ENCODE results near the gene DNAH8.
A peak's percentile ranks its signal among the peaks of the same experiment; 100 is the strongest.

DNAH8 gene

DNA sequence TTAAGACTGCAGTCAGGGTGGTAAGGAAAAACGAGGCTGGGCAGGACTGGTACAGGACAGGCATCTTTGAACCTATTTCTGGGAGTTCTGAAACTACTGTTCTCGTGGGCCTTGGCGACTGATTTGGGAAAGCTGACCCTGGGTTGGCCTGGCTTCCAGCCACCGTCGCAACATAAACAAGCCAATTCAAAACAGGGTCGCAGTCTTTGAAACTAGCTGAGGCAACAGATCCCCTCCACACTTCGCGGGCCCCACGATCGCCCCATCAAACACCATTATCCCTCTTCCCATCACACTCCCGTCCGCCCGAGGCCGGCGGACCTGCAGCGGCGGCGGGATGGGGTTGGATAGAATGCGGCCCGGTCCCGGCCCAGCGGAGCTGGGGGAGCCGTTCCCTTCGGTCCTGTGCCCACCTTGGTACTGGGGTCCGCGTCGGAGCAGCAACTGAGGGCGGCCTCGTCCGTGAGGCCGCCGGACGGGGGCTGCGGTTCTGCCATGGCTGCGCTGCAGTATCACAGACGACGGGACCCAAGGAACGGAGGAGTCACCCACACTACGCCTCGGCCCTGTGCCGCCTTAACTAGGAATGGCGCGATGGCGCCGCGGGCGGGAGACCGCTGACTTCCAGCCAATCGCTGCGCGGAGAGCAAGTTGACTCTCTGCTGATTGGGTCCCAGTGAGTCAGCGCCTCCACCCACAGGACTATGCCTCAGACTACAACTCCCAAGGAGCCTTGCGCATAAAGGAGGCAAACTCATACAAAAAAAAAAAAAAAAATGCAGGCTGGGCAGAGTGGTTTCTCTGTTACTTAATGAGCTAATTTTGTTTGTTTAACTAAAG is 12.3 kb upstream of the DNAH8 start, which contains the start of gene GLO1:
Gene GLO1 (minus strand): TSS at position 588 of the 840 bp plus-strand sequence. CDS start 91 bp downstream, at position 497.
- peak; percentile 83 for DNase-seq

DNA sequence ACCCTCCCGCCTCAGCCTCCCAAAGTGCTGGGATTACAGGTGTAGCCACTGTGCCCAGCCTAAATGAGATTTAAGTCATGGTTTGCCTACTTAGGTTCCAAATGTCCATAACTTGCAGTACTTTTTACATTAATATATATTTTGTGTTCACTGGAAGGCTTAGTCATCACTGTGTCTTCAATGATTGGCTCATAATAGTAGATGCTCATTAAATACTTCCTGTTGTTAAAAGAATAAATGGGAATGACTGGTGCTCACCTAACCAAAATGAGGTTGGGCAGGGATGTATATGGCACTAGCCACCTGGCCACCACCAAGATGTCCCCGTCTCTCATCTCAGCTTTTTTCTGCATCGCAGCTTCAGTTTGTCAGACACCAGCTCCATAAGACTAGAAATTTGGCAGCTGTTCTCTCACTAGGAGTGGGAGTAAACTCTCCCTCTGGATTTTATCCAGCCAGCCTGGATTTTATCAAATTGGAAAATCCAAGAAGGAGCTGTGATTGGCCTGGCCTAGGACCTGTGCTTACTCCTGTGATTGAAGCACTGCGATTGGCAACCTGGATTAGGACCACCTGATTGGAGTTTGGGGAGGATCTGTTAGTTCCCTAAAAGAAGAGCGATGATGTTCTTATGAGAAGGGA is 11.0 kb upstream of the DNAH8 start:
- no peak for DNase-seq

DNA sequence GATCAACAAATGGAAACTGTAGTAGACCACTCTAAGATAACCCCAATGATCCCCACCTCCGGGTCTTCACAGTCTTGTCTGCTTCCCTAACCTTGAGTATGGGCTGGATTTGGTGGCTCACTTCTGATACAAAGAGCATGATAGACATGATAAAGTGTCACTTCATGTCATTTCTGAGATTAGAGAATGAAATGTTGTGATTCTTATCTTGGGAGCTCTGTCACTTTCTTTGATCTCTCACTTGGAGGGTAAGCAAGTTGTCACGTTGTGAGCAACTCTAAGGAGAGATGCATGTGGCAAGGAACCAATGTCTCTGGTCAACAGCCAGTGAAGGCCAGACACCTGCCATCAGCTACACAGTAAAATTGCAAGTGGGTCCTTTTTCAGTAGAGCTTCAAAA is 9.2 kb upstream of the DNAH8 start:
- no peak for DNase-seq

DNA sequence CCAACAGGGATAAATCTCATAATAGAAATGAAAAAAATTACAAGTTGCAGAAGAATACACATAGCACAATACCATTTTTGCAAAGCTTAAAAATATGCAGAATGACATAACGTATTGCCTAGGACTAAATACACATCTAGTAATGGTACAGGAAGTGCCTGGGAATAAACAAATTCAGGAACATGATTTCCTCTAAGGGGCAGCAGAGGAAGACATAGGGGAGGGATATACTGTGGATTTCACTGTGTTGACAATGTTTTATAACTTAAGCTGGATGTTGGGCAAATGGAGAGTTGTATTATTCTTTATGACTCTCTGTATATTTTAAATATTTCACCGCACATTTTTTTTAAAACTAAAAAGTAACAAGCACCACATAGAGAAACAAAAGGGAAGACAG is 6.6 kb upstream of the DNAH8 start:
- DNase-seq: no peak

DNA sequence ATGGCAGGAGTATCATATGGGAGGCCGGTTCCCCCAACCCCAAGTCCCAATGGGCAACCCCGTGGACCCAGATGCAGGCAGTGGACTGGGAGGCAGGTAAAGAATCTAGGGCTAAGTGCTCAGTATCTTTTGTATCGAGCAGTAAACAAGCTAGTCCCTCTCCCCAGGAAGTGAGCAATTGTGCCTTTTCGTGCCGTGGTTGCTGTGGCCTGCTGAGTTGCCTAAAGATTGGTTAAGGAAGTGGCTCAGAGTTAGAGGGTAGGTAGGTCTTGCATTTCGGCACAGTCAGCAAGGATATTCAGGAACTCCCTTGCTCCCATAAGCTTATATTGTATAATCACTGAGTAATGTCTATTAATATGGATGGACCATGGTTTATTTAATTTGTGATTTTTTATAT is 1.3 kb upstream of the DNAH8 start:
- no peak for DNase-seq

DNA sequence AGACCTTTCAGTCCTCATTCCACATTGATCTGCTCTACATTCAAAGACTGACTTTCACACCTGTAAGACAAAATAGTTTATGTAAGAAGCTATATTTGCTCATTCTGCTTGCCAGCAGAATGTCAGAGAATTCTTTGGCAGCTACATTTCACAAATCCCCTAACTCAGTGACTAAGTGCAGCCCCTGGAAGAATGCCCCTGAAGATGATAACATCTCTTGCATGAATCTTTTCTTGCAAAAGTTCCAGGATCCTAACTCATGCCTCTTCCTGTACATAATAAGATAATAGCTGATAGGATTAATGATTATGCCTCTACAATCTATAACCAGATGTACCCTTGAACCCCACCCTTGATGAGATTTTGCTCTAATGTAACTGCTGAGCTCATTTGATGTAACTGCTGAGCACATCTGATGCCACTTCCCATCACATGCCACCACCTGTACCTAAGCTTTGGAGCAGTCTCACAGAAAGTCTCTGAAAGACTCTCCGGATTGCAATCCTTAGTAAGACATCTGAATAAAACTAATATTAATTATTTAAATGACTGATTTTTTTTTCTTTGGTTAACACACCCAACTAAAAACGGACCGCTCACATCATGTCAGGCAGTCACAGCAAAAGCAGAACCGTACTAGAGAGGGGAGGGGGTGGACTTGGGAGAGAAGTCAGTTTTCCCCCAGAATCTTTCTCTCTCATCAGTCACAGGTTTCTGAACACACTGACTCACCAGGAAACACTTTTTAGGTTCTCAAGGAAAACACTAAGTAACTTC is 684 bp upstream of the DNAH8 start:
- DNase-seq: no peak

DNA sequence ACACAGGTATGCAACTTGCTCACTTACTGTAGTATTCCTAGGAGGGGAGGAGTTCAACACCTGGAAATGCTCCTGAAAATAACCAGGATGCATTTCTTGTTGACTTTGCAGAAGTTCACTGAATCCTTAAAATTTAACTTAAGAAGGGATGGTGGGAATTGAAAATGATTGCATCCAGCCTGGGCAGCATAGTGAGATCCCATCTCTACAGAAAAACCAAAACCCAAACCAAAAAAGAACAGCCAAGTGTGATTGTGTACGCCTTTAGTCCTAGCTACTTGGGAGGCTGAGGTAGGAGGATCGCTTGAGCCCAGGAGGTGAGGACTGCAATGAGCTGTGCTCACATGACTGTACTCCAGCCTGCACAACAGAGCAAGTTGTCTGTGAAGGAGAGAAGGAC is 1.7 kb downstream of the DNAH8 start:
- no peak for DNase-seq

DNA sequence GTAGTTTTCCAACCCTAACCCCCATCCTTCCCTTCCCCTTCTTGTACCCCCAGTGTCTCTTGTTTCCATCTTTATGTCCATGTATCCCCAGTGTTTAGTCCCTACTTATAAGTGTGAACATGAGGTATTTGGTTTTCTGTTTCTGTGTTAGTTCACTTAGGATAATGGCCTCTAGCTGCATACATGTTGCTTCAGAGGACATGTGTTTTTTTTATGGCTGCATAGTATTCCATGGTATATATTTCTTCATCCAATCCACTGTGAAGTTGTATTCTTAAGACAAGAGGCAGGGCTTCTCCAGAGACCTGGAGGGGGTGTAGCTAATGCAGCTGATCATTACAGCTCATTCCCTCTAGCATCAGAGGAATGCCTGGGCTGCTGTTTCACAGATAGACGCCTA is 4.2 kb downstream of the DNAH8 start:
- DNase-seq: no peak

DNA sequence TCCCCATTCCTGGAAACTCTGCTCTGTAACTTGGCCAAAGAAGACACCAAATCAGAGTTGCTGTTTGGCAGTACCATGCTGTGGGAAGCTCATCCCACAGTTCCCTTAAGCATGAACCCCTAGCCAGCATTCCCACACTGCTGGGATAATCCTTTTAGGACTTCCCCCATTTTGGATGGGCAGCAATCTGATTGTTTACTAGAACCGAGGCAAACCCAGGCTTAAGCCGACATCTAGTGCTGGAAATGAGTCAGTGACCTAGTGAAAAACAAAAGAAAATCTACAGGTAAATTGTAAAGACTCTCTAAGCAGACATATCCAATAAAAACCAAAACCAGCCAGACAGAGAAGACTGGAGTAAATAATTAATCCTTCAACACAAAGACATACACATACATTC is 5.2 kb downstream of the DNAH8 start:
- no peak for DNase-seq

DNA sequence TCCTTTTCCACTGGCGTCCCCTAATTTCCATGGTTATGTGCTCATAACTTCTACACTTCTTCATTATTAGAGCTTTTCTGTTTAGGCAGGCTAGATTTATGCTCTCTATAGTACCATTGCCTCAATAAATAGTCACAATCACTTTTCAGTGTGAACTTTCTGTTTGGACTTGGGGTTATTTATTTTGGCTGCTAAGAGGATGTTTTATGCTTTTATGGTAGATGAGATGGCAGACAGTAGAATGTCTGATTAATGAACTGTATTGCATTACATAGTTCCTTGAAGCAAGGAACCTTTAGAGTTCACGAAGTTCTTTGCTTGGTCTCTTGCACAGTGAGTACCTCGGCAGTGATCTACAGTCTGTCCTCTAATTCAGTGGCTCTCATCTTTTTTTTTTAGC is 6.9 kb downstream of the DNAH8 start:
- DNase-seq: no peak

DNA sequence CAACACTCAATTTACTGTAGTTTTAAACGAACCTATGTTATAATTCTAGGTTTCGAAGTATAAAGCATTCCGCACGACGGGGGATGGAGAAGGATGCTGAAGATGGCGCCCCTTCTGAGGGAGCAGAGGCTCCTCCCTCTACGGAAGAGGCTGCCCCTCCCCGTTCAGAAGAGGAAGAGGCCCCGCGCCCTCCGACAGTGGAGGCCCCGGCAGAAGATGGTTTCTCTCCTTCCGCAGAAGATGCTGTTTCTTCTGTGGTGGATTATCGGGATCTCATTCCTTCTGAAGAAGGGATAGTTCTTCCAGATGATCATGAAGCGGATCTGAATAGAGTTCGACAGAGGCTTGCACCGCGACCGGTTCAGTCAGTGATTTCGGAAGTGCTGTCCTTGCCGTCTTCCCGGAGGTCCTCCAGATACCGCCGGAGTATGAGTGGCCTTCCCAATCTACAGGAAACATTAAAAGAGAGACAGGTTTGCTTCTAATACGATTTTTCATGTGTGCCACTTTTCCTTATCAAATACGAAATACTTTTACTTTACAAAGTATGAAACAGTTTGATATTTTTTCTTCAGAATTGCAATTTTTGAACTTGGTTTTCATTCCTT is 7.7 kb downstream of the DNAH8 start:
- no peak for DNase-seq

DNA sequence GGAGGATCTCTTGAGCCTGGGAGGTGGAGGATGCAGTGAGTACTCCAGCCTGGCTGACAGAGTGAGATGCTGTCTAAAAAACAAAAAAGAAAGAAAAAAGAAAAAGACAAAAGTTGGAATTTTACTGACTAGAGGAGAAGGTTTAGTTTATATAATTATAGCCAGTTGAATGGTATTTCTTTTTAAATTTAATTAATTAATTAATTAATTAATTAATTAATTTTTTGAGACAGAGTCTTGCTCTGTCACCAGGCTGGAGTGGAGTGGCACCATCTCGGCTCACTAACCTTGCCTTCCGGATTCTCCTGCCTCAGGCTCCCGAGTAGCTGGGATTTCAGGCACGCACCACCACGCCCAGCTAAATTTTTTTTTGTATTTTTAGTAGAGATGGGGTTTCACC is 8.7 kb downstream of the DNAH8 start:
- DNase-seq: no peak

DNA sequence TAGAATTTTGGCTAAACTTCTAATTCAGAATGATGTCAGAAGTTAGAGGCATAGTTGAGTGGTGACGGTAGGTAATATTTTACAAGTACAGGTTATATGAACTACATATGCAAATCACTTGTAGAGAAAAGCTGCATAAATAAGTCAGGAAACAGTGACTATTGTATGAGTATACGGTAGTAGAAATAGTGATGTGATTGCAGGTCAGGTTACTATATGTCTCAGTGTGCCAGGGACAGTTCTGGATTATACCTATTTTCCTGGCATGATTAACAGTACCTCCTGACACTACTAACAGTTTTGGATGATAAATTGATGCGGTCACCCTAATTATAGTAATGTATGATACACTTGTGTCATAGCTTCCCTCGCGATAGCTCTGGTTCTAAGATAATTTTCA is 9.2 kb downstream of the DNAH8 start:
- DNase-seq: no peak

DNA sequence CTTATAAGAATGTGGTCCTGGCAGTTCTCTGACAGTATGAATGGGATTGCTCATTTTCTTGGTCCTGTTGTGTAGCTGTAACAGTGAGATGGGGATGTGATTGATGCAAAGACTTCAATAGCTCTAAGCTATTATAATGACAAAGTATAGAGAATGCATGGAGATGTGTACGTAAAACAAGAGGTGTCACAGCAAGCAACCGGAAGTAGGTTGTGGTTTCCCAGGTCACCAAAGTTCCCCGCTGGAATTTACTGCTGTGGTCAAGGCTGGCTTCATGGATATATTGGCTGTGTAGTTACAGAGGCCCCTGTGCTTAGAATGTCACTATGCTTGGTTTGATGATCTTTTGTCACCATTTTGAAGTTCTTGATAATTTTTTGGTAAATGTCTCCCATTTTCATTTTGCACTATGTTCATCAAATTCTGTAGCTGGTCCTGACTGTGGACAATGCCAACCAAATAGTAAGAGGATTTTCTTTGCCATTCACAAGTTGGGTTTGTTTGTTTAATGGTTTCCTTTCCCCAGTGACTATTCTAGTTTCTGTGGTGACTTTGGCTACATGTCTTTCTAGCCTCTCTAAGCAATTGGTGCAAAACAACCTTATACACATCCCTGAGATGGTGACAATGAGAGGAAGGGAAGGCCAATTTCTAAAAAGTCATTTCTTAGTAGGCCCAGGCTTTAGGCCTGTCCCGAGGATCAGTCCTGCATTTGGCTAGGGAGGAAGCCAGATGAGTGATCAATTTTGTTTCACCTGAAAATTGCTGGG is 10.5 kb downstream of the DNAH8 start:
- no peak for DNase-seq

DNA sequence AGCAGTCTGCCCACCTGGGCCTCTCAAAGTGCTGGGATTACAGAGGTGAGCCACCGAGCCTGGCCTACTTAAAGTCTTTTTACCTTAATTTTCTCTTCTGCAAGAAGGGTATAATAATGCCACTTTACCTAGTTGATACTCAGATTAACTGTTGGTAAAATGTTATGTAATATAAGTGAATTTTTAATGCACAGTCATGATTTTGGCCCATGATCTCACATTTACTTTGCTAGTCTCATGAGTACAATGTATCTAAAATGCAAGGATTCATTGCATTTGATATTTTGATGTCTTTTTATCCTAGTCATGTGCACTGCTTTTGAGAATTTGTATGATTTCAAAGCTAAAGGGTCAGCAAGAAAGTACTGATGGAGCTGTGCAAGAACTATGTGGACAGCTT is 13.1 kb downstream of the DNAH8 start:
- DNase-seq: no peak

DNA sequence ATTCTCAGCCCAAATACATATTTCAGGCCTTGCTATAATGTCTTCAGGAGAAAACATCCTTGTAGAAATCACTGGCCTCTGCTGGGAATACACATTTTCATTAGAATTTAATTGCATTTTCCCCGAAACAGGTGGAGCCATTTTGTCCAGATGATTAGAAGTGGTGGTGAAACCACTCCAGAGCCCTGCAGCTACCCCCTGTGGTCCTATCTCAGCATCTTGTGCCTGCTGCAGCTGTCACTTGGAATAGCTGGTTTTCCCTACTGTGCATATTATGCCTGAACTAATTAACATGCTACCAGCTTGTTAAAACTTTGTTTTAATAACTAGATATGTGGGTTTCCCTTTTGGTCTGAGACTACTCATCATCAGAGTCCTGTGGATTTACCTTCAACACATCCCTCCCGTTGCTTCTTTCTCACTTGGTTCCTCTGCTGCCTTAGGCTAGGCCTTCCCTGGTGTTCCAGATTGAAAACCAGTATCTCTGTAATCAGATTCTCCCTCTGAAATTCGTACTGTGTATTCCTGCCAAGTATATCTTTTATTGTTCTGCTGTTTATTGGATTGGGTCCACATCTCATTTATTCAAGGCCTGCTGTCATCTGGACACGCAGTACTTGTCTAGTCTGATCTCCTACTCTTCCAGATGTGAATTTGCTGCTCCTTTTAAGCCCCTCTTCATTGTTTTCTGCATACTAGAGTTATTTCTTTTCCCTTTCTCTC is 15.2 kb downstream of the DNAH8 start:
- DNase-seq: no peak

DNA sequence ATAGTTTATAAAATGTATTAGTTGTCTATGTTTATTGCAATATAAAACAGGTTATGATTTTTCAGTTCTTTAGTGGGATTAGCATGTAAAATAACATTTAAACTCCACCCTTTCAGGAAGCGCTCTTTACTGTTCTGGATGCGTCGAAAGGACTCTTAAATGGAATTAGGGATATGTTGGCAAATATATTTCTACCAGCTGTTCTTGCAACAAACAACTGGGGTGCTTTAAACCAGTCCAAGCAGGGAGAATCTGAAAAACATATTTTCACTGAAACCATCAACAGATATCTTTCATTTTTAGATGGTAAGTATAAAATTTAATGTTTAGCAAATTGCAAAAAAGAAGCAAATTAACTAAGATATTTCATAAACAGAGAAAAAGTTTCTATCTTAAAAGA is 21.8 kb downstream of the DNAH8 start:
- DNase-seq: no peak

DNA sequence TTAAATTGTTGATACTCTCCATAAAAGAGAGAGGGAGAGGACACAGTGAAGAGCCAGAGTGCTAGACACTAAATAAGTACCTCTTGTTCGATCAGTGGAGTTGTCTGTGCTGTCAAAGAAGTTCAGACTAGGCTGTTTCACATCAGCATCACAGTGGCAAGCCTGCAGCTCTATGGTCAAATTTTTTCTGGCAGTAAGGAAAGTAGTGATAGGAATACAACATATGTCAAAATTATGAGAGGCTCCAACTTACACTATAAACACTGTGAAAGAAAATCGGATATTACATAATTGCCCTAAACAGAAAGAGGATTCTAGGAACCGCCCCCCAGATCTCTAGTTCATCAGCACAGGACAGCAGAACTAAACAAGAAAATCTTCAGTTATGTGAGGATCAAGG is 23.1 kb downstream of the DNAH8 start:
- no peak for DNase-seq

DNA sequence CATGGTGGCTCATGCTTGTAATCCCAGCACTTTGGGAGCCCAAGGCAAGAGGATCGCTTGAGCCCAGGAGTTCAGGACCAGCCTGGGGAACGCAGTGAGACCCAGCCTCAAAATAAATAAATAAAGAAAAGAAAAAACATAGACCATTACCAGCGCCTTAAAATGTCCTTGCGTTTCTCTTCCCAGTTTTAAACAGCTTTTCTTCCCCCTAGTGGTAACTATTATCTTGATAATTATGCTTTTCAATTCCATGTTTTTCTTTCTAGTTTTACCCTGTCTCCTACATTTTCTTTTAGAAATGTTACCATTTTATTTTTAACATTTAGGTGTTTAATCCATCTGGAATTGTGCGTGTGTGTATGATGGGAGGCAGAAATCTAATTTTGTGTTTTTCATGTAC is 24.4 kb downstream of the DNAH8 start:
- DNase-seq: no peak

DNA sequence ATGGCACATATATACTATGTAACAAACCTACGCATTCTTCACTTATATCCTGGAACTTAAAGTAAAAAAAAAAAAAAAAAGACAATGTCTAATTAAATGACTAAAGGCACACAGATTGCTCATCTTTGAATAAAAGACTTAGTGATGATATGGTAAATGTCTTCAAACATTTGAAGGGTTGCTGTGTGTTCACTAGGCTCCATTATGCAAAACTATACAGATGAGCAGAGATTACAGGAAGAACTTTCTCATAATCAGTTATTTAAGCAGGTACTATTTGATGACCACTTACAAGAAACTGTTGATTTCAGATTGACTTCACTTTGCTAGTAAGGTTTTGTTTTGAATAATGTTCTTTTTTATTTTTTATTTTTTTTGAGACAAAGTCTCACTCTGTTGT is 34.4 kb downstream of the DNAH8 start:
- DNase-seq: no peak

DNA sequence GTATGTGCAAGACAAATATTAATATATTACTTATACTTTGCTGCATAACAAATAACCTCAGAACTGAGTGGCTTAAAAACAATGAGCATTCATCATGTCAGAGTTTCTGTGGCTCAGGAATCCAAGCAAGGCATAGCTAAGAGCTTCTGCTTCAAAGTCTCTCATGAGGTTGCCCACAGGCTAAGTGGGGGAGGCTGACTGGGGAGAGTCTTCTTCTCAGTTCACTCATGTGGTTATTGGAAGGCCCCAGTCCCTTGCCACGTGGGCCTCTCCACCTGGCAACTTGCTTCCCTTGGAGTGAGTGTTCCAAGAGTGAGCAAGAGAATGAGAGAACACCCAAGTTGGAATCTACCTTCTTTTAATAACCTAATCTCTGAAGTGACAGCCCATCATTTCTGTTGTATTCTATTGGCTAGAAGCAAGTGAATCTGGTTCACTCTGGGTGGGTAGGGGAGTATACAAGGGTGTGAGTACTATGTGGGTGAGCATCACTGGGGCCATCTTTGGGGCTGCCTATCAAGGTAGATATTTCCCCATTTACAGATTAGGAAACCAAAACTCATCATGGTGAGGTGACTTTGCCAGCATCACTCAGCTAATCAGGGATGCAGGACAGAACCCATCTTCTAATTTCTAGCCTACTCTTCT is 36.0 kb downstream of the DNAH8 start:
- no peak for DNase-seq
